Measurements from ENCODE around the gene RAB5A. TPM values are rescaled to one million over a fixed set of nuclear protein-coding genes. Genes with fewer than 3 reads are reported as not detected.

RAB5A gene
- total RNA-seq, 2 donors from 2014 or later = 74.2 to 74.9 TPM

DNA sequence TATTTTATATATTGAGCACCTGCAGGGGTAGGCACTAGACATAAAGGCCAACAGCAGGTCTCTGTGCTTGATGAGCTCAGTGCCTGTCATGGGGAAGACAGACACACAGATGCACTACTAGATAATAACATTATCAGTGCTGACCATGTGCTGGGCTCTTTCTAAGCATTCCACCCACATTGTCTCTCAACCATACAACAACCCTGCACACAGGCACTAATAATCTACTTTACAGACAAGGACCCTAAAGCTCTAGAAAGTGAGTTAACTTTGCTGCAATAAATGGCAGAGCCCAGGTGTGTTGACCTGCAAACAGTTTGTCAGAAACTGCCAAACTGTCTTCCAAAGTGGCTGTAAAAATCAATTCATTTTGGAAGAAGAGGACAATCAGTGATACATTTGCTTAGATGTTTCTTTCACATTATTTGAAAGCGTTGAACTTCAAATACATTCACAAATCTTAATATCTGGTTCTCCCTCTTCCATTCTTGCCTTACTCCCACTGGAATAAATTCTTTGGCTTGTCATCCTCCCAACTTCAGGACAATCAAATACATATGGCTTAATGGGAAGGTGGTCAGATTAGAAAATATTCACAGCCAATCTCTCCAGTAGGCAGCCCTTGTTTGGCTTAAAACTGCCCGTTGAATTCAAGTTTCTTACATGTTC is 76.2 kb downstream of the RAB5A start:
- H3K27ac Mint-ChIP-seq = no peak overlapping the region
- no peaks in the 10 kb centered on the region for H3K9me3 Mint-ChIP-seq
- no peak overlapping the region for H3K4me3 Mint-ChIP-seq

GRCh38 chr3:20023623-20024405 is 76.9 kb downstream of the RAB5A start:
- 93% methylated on average over 2 of the region's 2 CpGs; no CpG with 5 or more reads in 1 of the 2 experiments for WGBS, 2 experiments (ENCODE audit: insufficient coverage in 1 of 2, insufficient read length in 1 of 2)
- H3K4me1 ChIP-seq (ENCODE audit: control insufficient read depth, insufficient read depth, low read length) = no peaks in the 10 kb centered on the region
- H3K36me3 ChIP-seq (ENCODE audit: control insufficient read depth, insufficient read depth, low read length) = no peaks in the 10 kb centered on the region
- H3K4me3 Mint-ChIP-seq = no peak overlapping the region
- TF ChIP-seq, protein P1, sequence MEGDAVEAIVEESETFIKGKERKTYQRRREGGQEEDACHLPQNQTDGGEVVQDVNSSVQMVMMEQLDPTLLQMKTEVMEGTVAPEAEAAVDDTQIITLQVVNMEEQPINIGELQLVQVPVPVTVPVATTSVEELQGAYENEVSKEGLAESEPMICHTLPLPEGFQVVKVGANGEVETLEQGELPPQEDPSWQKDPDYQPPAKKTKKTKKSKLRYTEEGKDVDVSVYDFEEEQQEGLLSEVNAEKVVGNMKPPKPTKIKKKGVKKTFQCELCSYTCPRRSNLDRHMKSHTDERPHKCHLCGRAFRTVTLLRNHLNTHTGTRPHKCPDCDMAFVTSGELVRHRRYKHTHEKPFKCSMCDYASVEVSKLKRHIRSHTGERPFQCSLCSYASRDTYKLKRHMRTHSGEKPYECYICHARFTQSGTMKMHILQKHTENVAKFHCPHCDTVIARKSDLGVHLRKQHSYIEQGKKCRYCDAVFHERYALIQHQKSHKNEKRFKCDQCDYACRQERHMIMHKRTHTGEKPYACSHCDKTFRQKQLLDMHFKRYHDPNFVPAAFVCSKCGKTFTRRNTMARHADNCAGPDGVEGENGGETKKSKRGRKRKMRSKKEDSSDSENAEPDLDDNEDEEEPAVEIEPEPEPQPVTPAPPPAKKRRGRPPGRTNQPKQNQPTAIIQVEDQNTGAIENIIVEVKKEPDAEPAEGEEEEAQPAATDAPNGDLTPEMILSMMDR (conservative IDR thresholded peaks at IDR 0.05) = no peak
- no peaks in the 10 kb centered on the region for H3K9me3 Mint-ChIP-seq
- no peaks in the 10 kb centered on the region for H3K36me3 Mint-ChIP-seq (ENCODE audit: low read depth)
- no peak overlapping the region for H3K27ac ChIP-seq (ENCODE audit: low read depth, low read length)
- no peak overlapping the region for H3K27ac Mint-ChIP-seq
- H3K9me3 ChIP-seq (ENCODE audit: control insufficient read depth, low read length) = no peaks in the 10 kb centered on the region
- no peak overlapping the region for H3K9ac ChIP-seq (ENCODE audit: extremely low read depth, low read length, poor library complexity, severe bottlenecking)
- no peak for DNase-seq
- peaks cover 5% of the 10 kb centered on the region for H3K4me1 Mint-ChIP-seq
- H3K4me3 ChIP-seq (ENCODE audit: low read length) = no peak overlapping the region
- no peaks in the 10 kb centered on the region for H3K27me3 ChIP-seq (ENCODE audit: control insufficient read depth, insufficient read depth, low read length, poor library complexity, severe bottlenecking)
- no peaks in the 10 kb centered on the region for H3K27me3 Mint-ChIP-seq (ENCODE audit: insufficient read depth)

More for the DNA sequence above, 76.2 kb downstream of the RAB5A start:
- Histone ChIP-seq H3K27ac (ENCODE audit: low read depth, low read length) (no peak overlapping the region), H3K9ac (ENCODE audit: extremely low read depth, low read length, poor library complexity, severe bottlenecking) (no peak overlapping the region), H3K36me3 (ENCODE audit: control insufficient read depth, insufficient read depth, low read length) (no peaks in the 10 kb centered on the region), H3K4me1 (ENCODE audit: control insufficient read depth, insufficient read depth, low read length) (no peaks in the 10 kb centered on the region), H3K9me3 (ENCODE audit: control insufficient read depth, low read length) (no peaks in the 10 kb centered on the region), H3K4me3 (ENCODE audit: low read length) (no peak overlapping the region), H3K27me3 (ENCODE audit: control insufficient read depth, insufficient read depth, low read length, poor library complexity, severe bottlenecking) (no peaks in the 10 kb centered on the region)
- DNase-seq = no peak
- WGBS, 2 experiments (ENCODE audit: insufficient coverage in 1 of 2, insufficient read length in 1 of 2) = 81 to 90% methylated on average over 2 of the region's 2 CpGs
- peaks cover 5% of the 10 kb centered on the region for H3K4me1 Mint-ChIP-seq
- H3K27me3 Mint-ChIP-seq (ENCODE audit: insufficient read depth) = no peaks in the 10 kb centered on the region
- TF ChIP-seq, protein P1 (conservative IDR thresholded peaks at IDR 0.05) = no peak
- no peaks in the 10 kb centered on the region for H3K36me3 Mint-ChIP-seq (ENCODE audit: low read depth)

DNA sequence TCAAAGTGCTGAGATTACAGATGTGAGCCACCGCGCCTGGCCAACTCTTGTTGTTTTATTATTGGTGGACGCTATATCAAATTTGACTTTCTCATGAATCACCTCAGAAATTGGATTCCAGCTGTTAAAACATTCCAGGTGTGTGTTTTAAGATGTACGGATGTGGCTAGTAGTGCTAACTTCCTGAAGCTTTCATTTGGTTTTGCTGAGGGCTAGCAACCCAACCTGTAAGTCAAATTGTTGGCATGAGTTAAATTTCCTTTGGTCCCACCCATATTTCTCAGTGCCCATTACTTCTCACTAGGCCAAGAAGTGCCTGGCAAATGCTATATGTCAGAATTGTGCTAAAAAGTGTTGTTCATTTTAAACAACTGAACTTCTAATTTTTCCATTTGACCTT is 80.2 kb downstream of the RAB5A start:
- Mint-ChIP-seq H3K4me3 (no peak overlapping the region), H3K36me3 (ENCODE audit: low read depth) (no peaks in the 10 kb centered on the region), H3K4me1 (peaks cover 5% of the 10 kb centered on the region), H3K27me3 (ENCODE audit: insufficient read depth) (no peaks in the 10 kb centered on the region), H3K9me3 (no peaks in the 10 kb centered on the region), H3K27ac (no peak overlapping the region)
- H3K36me3 ChIP-seq (ENCODE audit: control insufficient read depth, insufficient read depth, low read length) = no peaks in the 10 kb centered on the region
- H3K9ac ChIP-seq (ENCODE audit: extremely low read depth, low read length, poor library complexity, severe bottlenecking) = no peak overlapping the region
- TF ChIP-seq, protein P1 (conservative IDR thresholded peaks at IDR 0.05) = no peak
- no peaks in the 10 kb centered on the region for H3K9me3 ChIP-seq (ENCODE audit: control insufficient read depth, low read length)
- H3K27ac ChIP-seq (ENCODE audit: low read depth, low read length) = no peak overlapping the region
- no peaks in the 10 kb centered on the region for H3K4me1 ChIP-seq (ENCODE audit: control insufficient read depth, insufficient read depth, low read length)
- no peak for DNase-seq
- 97% methylated on average over 4 of the region's 4 CpGs; no CpG with 5 or more reads in 1 of the 2 experiments for WGBS, 2 experiments (ENCODE audit: insufficient coverage in 1 of 2, insufficient read length in 1 of 2)
- H3K4me3 ChIP-seq (ENCODE audit: low read length) = no peak overlapping the region
- H3K27me3 ChIP-seq (ENCODE audit: control insufficient read depth, insufficient read depth, low read length, poor library complexity, severe bottlenecking) = no peaks in the 10 kb centered on the region
